Measurements from ENCODE around the gene CFAP68.

DNA sequence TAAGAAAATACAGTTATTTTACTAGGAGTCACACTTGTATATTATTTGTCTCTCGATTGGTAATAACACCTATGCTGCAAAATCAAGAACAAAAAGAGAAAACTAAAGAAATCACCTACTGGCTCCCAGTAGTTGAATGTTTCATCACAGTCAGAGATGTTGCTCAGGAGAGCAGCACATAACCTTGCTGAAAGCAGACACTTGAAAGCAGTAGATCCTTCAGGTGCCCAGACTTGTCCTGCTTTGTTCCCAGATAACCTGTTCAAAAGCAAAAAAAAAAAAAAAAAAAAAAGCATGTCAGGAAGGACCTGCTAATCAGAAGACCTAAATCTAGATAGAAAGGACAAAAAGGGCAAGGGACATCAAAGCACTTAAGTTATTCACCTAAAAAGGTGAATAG lies 9.2 kb upstream of the CFAP68 start:
- TF ChIP-seq ZNF274 (IDR thresholded peaks at IDR 0.05; ENCODE audit: low read depth, low read length) (no peak), SUZ12 (IDR thresholded peaks at IDR 0.05; ENCODE audit: extremely low read depth, insufficient read depth, insufficient read length) (no peak), YY1 (IDR thresholded peaks at IDR 0.05; ENCODE audit: insufficient read depth, insufficient read length) (no peak)

All from NT2/D1 (cell line).